Measurements from ENCODE around the gene IFIT1.
"Not testable (repeated sequence)": the region's sequence is repeated elsewhere in the genome, so short reads cannot be mapped to it uniquely, and the experiment has no call there.

Gene IFIT1

GRCh38 chr10:89391907-89392756, at the start of gene IFIT1:
TSS of gene IFIT1 (plus strand) at chr10:89392623. CDS start at chr10:89392713, 90 bp downstream.
- DNase-seq (ENCODE audit: low read depth in 3 of 3) = no peak

- DNase-seq (ENCODE audit: low read depth in 3 of 3) = no peak
These were observed 49.2 kb upstream of the IFIT1 start for GRCh38 chr10:89343089-89343767.

GRCh38 chr10:89344156-89344555, 48.3 kb upstream of the IFIT1 start:
- DNase-seq (ENCODE audit: low read depth in 3 of 3) = no peak

GRCh38 chr10:89345367-89346000, 46.9 kb upstream of the IFIT1 start:
- DNase-seq (ENCODE audit: low read depth in 3 of 3) = no peak

GRCh38 chr10:89346405-89347254, 45.8 kb upstream of the IFIT1 start:
- DNase-seq (ENCODE audit: low read depth in 3 of 3) = no peak

- no peak for DNase-seq (ENCODE audit: low read depth in 3 of 3)
These were observed 44.5 kb upstream of the IFIT1 start for GRCh38 chr10:89347701-89348457.

GRCh38 chr10:89348481-89348880, 43.9 kb upstream of the IFIT1 start:
- no peak for DNase-seq (ENCODE audit: low read depth in 3 of 3)

GRCh38 chr10:89348975-89349374, 43.4 kb upstream of the IFIT1 start:
- DNase-seq (ENCODE audit: low read depth in 3 of 3) = no peak

- DNase-seq (ENCODE audit: low read depth in 3 of 3) = not testable (repeated sequence)
These were observed 41.6 kb upstream of the IFIT1 start for GRCh38 chr10:89350631-89351315.

GRCh38 chr10:89351412-89351779, 41.0 kb upstream of the IFIT1 start:
- no peak for DNase-seq (ENCODE audit: low read depth in 3 of 3)

- no peak for DNase-seq (ENCODE audit: low read depth in 3 of 3)
These were observed 40.4 kb upstream of the IFIT1 start for GRCh38 chr10:89351780-89352597.

GRCh38 chr10:89352802-89353201, 39.6 kb upstream of the IFIT1 start:
- DNase-seq (ENCODE audit: low read depth in 3 of 3) = no peak

GRCh38 chr10:89355394-89355931, 37.0 kb upstream of the IFIT1 start:
- DNase-seq (ENCODE audit: low read depth in 3 of 3) = no peak

GRCh38 chr10:89357096-89357495, 35.3 kb upstream of the IFIT1 start:
- DNase-seq (ENCODE audit: low read depth in 3 of 3) = no peak

- no peak for DNase-seq (ENCODE audit: low read depth in 3 of 3)
These were observed 34.4 kb upstream of the IFIT1 start for GRCh38 chr10:89357975-89358374.

GRCh38 chr10:89360157-89360556, 32.3 kb upstream of the IFIT1 start:
- DNase-seq (ENCODE audit: low read depth in 3 of 3) = no peak

GRCh38 chr10:89362929-89363328, 29.5 kb upstream of the IFIT1 start:
- DNase-seq (ENCODE audit: low read depth in 3 of 3) = no peak

- DNase-seq (ENCODE audit: low read depth in 3 of 3) = no peak
These were observed 28.5 kb upstream of the IFIT1 start for GRCh38 chr10:89363729-89364442.

- DNase-seq (ENCODE audit: low read depth in 3 of 3) = no peak
These were observed 27.9 kb upstream of the IFIT1 start for GRCh38 chr10:89364531-89364930.
